Mammary epithelial cell (primary cell): ENCODE results near the gene AHRR.

Experiments used
- CTCF ChIP-seq, 2 donors: IDR thresholded peaks in 1 of 2; conservative IDR thresholded peaks in 1 of 2; 2 replicates each; pipeline ENCODE4 v1.5.1; 2011 to 2012; ENCODE audit warnings: inconsistent platforms in 2 of 2, low read length in 2 of 2, mild to moderate bottlenecking in 2 of 2, control low read depth in 1 of 2, low read depth in 1 of 2; ENCODE audit not compliant: insufficient read depth in 1 of 2; ENCODE audit errors: extremely low read depth in 1 of 2
- EZH2 ChIP-seq: IDR thresholded peaks from 2 replicates; pipeline ENCODE4 v1.6.1; 2012; ENCODE audit warnings: low read length, inconsistent platforms, borderline replicate concordance

- no peak for TF ChIP-seq CTCF (conservative IDR thresholded peaks at IDR 0.05 in 1 of 2, IDR thresholded peaks at IDR 0.05 in 1 of 2; ENCODE audit: extremely low read depth in 1 of 2, insufficient read depth in 1 of 2, low read depth in 1 of 2, low read length in 2 of 2)
- TF ChIP-seq EZH2, result no peak
These were observed 99.9 kb downstream of the AHRR start for GRCh38 chr5:421287-421880.
